ENCODE measurements around the gene RND3.

DNA sequence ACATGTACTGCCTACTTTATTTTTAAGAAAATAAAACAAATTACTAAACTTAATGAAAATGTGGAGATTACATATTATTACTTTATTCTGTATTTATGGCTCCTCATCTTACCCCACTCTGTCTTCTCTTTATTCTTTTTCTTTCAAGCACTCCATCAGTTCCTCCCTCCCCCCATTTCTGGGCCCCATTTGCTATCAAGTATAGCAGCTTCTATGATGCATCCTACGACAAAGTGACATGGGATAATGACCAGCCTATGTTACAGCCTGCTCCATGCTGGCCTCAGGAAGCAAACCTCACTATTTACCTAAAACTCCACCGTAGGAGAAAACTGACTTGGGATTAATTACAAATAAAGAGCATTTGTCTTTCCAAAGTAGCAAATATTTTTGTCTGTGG lies 58.8 kb downstream of the RND3 start:
- TF ChIP-seq POLR2A (IDR thresholded peaks at IDR 0.05; ENCODE audit: low read length) (no peak), GATA1 (IDR thresholded peaks at IDR 0.05; ENCODE audit: low read depth, low read length) (no peak)
